ENCODE results near the gene TSR1.

DNA sequence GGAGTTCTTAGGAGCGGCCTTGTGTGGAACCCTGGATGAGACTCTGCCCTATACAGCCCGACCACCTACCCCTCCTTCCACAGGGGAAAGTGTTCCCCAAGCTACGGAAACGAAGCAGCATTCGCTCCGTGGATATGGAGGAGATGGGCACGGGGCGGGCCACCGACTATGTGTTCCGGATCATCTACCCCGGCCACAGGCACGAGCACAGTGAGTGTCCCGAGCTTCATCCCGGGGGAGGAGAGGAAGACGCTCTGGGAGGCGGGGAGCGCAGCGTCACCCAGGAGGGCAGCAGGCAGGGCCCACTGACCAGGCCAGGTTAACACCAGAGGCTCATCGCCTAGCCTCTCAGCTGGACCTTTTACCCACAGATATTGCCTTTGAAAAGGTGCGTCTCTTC lies 28.9 kb upstream of the TSR1 start:
- TF ChIP-seq, protein P1, sequence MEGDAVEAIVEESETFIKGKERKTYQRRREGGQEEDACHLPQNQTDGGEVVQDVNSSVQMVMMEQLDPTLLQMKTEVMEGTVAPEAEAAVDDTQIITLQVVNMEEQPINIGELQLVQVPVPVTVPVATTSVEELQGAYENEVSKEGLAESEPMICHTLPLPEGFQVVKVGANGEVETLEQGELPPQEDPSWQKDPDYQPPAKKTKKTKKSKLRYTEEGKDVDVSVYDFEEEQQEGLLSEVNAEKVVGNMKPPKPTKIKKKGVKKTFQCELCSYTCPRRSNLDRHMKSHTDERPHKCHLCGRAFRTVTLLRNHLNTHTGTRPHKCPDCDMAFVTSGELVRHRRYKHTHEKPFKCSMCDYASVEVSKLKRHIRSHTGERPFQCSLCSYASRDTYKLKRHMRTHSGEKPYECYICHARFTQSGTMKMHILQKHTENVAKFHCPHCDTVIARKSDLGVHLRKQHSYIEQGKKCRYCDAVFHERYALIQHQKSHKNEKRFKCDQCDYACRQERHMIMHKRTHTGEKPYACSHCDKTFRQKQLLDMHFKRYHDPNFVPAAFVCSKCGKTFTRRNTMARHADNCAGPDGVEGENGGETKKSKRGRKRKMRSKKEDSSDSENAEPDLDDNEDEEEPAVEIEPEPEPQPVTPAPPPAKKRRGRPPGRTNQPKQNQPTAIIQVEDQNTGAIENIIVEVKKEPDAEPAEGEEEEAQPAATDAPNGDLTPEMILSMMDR (IDR thresholded peaks at IDR 0.05; ENCODE audit: poor library complexity), result no peak
- TF ChIP-seq EZH2 (IDR thresholded peaks at IDR 0.05; ENCODE audit: borderline replicate concordance), result no peak

All from hepatocyte (in vitro differentiated cells).